Frontal cortex (tissue), 4 donors: Measurements from ENCODE around the gene ALDOB. TPM values are rescaled to one million over a fixed set of nuclear protein-coding genes. Genes with fewer than 3 reads are reported as not detected.

Experiments
- DNase-seq, 2 donors: peaks; one replicate each; pipeline ENCODE4 v3.0.0; 2012; ENCODE audit warnings: low spot score in 2 of 2
- FAIRE-seq: peaks from 2 replicates; lab custom pipeline; 2012; peaks lifted over from hg19 to GRCh38; lab: Jason Lieb, UNC
- total RNA-seq: library from RNA; depleted of rRNA; stranded (reverse); fragments of >200 nt; gene quantifications from one replicate; pipeline ENCODE4 v1.2.3, GENCODE V29; 2014
- donor health status: control.
- donor health status: control.
- donor health status: control.

The ALDOB gene
- not detected for total RNA-seq

GRCh38 chr9:101435601-101436079 lies at the start of gene ALDOB:
TSS of gene ALDOB (minus strand) at chr9:101435774. CDS start at chr9:101430887, 4,887 bp downstream.
- FAIRE-seq: no peak
- no peak for DNase-seq

DNA sequence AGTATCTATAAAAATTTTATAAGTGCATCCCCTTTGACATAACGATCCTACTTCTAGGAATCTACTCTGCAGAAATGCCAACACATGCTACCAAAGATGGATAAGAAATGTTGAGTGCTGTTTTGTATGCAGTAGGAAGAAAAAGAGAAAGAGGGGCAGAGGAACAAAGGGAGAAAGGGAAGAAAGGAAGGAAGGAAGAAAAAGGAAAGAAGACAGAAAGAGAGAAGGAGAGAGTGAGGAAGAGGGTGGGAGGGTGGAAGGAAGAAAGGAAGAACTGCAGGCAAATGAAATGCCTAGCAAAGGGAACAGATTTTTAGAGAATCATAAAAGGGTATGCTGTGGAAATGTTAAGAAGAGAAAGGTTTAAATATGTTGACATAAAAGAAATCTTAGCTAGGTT lies 48.5 kb upstream of the ALDOB start:
- DNase-seq (no peak), FAIRE-seq (no peak)

DNA sequence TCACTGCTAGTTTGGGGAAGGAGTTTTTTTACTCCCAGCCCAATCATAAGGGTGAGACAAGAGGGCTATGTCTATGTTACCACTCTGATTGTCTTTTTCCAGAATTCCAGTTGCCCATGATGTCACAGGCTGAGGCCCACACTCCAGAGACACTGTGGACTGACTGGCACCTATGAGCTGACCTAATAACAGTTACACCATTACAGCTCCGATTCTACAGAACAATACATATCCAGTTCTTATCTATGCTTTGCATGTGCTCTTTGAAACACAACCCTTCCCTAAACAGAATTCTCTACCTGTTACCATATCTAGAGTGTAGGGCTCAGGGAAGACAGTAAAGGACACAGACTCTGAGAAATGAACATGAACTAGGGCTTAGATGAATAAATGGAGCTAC lies 45.7 kb upstream of the ALDOB start:
- FAIRE-seq: no peak

GRCh38 chr9:101480386-101480785 lies 44.8 kb upstream of the ALDOB start:
- FAIRE-seq: no peak

More for the DNA sequence above, 45.7 kb upstream of the ALDOB start:
- DNase-seq: no peak

DNA sequence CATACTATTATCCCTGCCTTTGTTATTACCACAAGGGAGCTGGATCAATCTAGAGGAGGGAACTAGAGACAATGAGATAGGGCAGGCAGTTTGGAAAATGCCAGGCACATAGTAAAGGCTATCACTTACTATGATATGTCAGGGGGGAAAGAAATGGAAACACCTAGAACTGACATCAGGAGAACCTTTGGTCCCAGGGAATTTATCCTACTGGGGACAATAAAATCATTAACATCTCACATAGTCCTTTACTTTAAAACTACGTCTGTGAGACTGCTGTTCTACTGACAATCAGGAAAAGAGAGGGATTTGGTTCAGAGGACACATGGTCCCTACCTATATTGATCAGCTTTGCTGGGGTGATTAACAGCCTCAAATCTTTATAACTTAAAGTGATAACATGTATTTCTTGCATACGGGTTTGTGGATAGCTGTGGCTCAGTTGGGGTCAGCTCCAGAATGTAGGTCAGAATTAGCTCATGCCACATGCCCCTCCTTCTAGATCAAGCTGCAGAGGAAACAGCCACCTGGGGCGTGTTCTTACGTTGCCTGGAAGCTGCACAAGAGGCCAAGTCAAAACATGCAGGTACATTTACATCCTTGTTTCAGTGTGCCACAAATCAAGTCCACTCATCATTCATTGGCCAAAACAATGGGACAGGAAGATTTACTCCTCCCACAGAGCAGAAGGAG lies 43.9 kb upstream of the ALDOB start:
- DNase-seq: no peak
- FAIRE-seq: no peak

More at GRCh38 chr9:101480386-101480785, 44.8 kb upstream of the ALDOB start:
- no peak for DNase-seq

GRCh38 chr9:101478906-101479305 lies 43.3 kb upstream of the ALDOB start:
- FAIRE-seq: no peak
- no peak for DNase-seq

DNA sequence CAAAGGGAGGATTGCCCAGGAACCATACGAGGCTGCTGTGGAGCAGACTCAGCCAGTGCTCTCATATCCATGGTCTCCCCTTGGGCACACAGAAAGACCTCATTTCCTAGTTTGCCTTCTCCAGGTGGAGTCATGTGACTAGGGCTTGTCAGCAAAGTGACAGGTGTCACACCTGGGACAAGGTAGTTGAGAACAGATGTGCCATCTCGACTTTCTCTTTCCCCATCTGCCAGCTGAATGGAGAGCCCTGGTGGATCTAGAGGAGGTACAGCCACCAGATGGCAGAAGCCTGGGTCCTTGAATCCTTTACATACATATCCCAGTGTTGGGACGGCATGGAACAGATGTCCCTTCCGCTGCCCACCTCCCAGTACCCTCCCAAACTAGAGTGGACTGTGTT lies 42.9 kb upstream of the ALDOB start:
- no peak for DNase-seq

DNA sequence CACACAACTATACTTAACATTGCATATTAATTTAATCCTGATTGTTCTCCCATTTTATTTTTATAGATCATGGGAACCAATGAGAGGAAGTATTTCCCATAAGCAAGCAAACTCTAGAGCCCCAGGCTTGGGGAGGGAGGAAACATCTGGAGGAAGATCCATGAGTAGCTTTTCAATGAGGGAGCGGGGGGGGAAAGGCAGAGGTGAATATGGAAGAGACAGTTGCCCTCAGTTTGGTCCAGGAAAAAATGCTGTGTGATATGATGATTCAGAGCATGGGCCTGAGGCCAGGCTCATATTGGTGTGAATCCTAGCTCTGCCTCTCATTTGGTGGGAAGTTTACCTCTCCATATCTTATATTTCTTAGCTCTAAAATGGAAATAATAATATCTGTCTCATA lies 42.2 kb upstream of the ALDOB start:
- no peak for DNase-seq
- no peak for FAIRE-seq

More for the DNA sequence above, 42.9 kb upstream of the ALDOB start:
- FAIRE-seq: no peak

DNA sequence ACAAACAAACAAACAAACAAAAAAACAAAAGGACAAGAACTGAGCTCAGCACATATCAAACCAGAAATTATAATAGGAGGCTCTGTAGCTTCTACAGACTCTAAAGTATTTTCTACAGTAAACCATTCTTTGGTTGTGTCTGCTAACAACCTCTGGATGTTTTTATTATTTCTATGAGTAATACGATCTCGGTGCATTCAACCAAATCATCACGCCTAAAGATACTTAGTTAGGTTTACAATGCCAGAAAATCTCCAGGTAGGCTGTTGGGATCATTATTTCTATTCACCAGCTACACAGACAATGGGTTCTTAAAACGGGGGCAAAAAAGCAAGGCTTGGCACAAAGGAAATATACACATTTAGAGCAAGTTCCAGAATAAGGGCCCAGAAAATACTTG lies 41.6 kb upstream of the ALDOB start:
- DNase-seq: no peak

DNA sequence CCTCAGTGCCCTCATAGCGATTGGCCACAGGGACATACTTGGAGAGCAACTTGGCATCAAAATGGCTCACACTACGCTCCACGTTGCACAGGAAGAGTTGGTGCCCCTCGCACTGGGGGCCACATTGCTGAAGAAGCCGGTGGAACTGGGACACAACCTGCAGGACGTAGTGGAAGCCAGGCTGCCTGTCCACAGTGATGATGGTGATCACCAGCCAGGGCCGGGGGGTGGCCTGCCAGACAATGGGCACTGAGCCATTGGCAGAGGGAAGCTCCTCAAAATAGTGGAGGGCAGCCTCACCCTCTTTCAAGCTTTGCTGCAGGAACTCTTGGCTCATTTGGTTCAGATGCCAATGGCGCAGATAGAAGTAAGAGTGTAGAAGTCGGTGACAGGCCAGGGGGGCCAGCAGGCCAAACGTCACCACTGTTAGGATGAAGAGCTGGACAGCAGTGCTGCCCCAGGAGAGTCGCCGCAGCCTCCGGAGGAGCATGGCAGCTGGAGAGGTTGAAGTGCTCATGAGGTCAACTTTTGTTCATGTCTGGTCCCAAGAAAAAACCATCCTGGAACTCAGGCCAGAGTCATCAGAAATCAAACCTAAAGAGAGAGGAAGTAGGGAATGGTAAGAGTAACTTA lies 41.1 kb upstream of the ALDOB start:
- DNase-seq (no peak), FAIRE-seq (no peak)

More for the DNA sequence above, 41.6 kb upstream of the ALDOB start:
- FAIRE-seq: no peak

- DNase-seq: no peak
- no peak for FAIRE-seq
These were observed 37.3 kb upstream of the ALDOB start for GRCh38 chr9:101472891-101473290.

GRCh38 chr9:101470929-101471328 lies 35.4 kb upstream of the ALDOB start:
- FAIRE-seq: no peak
- DNase-seq: no peak

- DNase-seq (no peak), FAIRE-seq (no peak)
These were observed 34.4 kb upstream of the ALDOB start for GRCh38 chr9:101470021-101470420.

DNA sequence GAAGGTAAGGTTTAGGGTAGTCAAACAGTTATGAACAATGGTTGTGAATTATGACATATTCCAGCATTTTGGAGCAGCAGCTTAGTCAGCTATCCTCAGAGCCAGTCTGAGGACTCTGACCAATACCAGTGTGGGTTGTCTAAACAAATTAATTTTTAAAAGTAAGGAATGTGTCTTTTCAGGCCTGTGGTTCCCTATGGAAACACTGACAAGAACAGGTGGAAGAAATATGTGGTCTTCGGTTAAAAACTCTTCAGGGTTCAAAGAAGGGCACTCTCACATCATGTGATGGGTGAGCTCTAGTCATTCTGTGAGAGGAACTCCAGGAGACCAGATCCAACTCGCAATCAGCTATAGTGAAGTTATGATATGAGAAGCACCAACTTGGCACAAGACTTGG lies 33.5 kb upstream of the ALDOB start:
- DNase-seq (no peak), FAIRE-seq (no peak)

GRCh38 chr9:101468116-101468515 lies 32.5 kb upstream of the ALDOB start:
- DNase-seq: no peak
- no peak for FAIRE-seq

GRCh38 chr9:101467690-101468089 lies 32.1 kb upstream of the ALDOB start:
- DNase-seq: no peak
- no peak for FAIRE-seq

GRCh38 chr9:101466863-101467262 lies 31.3 kb upstream of the ALDOB start:
- FAIRE-seq (no peak), DNase-seq (no peak)

GRCh38 chr9:101465326-101465915 lies 29.8 kb upstream of the ALDOB start:
- DNase-seq: no peak

GRCh38 chr9:101463397-101463796 lies 27.8 kb upstream of the ALDOB start:
- no peak for FAIRE-seq
- no peak for DNase-seq

More at GRCh38 chr9:101465326-101465915, 29.8 kb upstream of the ALDOB start:
- no peak for FAIRE-seq

- DNase-seq: no peak
- FAIRE-seq: no peak
These were observed 27.0 kb upstream of the ALDOB start for GRCh38 chr9:101462558-101462957.

- FAIRE-seq: no peak
- no peak for DNase-seq
These were observed 25.4 kb upstream of the ALDOB start for GRCh38 chr9:101460965-101461364.
